ENCODE measurements around the gene UBIAD1.

Gene UBIAD1

DNA sequence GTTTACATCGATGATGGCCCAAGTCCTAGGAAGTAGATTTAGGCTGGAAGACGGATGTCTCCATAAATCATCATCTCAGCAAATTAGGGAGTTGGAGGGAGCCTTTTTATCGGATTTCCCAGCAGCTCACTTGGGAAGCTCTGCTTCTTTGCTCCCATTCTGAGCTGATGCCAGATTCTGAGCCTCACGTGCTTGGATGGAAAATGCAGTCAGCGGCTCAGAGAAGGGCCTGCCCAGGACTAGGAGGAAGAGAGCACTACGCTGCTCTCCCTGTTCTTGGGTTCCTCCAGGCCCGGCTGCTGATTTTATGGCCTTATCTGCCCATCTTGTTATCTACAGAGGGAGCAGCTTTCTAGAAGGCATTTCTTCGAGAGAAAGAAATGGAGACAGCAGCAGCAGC, 42.0 kb downstream of the UBIAD1 start:
- DNase-seq = no peak

DNA sequence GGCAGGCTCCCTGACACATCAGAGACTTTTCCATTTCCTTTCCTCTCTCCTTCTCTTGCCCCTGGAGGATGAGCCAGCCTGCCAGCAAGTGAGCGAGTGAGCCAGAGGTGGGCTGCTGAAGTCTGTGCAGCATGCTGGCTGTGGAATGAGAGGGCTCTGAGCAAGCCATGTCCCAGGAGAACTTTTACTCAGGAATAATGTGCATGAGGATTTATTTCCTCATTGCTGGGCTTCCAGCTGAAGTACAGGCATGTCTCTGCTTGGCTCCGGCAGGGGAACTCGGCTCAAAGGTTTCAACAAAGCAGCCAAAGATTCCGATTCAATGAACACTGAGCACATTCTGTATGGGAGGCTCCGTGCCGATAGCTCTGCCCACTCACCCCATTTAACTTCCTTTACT, 43.7 kb downstream of the UBIAD1 start:
- DNase-seq = no peak

DNA sequence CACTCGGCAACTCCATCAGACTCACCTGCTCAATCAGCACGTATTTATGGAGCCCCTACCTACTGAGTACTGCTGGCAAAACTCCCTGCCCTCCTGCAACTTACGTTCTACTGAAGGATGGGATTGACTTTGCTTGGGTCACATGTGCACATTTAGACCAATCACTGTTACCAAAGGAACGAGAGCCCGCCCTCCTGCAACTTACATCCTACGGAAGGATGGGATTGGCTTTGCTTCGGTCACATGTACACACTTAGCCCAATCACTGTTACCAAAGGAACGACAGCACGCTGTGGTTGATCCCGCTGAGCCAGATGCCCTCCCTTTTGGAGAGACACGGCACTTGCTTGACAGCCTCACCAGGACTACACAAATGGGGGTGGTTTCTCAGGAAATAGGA, 46.0 kb downstream of the UBIAD1 start:
- DNase-seq = no peak

DNA sequence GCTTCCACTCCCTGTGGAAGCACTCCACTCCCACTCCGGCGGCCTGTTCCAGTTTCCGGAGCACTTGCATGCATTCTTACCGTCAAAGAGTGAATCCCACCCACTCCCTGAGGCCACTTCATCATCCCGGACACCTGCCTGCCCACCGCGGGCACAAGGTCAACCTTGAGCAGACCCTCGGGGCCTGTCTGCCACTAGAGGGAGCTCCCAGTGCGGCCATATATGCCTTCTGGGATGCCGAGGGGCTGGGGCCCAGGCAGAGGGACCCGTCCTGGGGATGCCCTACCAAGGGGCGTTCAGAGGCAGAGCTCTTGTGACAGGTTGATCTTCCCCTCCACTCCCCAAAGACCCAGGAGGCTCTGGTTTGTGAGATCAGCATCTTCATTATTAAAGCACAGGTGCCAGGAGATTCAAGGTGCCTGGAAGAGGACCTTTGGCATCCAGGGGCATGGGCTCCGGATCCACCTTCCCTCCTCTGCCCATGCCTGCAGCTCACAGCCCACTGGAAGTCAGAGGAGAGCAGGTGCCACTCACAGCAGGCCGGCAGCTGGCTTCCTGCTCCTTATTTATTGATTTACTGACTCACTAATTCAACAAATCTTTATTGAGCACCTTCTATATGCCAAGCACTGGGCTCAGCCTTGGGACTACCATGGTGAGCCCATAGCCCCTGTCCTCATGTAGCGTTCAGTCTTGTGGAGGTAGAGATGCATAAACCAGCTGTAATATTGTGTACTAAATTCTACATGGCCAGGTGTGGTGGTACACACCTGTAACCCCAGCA, 47.3 kb downstream of the UBIAD1 start:
- DNase-seq = no peak

DNA sequence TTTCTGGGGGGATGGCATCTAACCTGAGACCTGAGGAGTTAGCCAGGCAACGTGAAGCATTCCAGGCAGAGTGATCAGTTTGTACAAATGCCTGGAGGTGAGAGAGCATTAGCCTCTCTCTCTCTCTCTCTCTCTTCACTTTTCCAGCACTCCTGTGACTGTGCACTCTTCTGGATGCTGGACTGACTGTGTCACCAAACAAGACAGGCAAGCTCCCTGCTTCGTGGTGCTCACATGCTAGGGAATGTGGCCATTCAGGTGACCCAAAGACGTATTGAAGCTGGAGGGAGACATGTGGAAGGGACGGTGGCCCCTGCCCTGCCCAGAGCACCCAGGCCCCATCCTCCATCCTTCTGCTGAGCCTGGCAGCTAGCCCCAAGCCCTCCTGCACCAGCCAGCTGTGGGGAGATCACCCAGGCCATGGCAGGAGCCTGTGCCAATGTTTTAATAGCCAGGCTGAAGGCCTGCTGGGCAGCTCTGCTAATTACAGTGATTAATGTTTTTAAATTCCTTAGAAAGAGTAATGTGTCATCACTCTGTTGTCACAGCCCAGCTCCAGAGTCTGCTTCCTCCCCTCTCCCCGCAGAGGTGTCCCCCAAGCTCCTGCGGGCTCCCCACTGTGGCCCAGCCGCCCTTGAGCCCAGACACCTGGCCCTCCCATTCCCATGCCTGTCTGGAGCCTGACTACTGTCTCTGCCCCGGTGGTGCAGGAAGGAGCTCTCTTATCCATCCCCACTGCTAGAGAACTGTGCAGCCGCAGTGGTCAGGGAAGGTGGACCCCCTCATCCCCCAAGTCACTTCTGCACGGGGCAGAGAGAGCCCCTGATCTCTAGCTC, 48.9 kb downstream of the UBIAD1 start:
- no peak for DNase-seq

DNA sequence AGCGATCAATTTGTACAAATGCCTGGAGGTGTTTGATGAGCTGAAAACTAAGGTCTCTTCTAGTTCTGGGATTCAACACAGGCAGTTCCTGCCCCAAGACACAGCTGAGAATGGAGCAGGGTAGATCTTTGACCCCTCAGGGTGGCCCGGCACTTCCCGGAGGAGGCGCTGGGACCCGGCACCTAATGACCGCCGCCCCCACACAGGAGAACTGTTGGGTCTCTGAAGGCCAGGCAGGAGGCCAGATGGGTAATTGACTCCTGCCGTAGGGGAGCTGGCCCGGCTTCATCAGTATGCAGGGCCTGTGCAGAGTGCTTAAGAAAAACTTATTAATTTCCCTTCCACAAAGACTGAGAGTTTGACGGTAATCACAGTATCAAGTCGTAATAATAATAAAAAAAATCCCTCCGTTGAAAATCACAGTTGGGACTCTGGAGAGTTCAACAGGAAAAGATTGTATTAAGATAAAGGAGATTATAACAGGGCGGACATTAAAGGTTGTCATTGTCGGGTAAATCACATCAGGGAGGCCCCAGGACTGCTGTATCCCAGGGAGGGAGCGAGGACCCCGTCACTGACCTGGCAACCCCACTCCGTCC, 51.7 kb downstream of the UBIAD1 start:
- DNase-seq = no peak

DNA sequence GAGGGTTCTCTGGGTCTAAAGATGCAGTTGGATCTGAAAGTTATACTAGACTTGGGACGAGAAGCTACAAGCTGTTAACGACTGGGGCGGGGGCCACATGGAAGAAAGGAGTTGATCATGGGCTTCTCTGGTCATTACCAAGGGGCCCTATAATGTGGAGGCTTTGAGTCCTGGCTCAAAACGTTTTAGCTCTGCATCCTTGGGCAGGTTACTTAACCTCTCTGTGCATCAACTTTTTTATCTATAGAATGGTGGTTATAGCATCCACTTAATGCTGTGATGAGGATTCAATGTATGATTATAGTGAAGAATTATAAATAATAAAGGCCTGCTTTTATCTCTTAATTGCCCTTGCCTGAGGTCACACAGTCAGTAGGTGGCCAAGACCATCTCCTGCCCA, 53.1 kb downstream of the UBIAD1 start:
- DNase-seq = no peak

DNA sequence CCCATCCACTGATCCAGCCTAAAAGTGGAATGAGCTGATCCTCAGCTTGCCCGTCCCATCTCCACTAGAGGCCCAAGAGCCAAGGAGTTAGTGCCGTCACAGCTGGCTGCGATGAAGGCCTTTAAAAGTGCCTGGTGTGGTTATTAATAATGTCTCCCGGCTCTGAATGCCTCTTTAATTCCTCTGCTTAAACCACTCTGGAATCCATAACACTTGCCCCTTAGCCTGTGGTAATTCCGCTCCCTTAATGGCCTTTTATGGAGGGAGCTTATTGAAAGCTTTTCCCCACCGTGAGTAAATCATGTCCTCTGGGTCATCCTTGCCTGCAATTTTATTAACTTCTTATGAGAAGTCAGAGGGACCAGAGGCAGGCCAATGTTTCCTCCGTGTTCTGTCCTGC, 55.4 kb downstream of the UBIAD1 start:
- no peak for DNase-seq

DNA sequence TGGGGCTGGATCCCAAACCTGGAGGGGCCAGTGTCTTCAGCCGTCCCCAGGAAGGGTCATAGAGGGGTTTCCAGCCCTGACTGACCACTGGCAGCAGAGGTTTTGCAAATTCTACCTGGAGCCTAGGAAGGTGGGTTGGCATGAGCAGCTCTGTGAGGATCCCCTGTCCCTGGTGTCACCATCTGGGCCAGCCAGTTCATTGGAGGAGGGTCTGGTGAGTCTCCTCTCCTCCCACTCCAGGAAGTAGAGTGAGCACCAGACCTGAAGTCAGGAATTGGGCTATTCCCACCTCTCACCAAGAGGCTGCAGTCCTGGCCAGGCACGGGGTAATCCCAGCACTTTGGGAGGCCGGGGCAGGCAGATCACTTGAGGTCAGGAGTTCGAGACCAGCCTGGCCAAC, 57.4 kb downstream of the UBIAD1 start:
- DNase-seq = no peak

DNA sequence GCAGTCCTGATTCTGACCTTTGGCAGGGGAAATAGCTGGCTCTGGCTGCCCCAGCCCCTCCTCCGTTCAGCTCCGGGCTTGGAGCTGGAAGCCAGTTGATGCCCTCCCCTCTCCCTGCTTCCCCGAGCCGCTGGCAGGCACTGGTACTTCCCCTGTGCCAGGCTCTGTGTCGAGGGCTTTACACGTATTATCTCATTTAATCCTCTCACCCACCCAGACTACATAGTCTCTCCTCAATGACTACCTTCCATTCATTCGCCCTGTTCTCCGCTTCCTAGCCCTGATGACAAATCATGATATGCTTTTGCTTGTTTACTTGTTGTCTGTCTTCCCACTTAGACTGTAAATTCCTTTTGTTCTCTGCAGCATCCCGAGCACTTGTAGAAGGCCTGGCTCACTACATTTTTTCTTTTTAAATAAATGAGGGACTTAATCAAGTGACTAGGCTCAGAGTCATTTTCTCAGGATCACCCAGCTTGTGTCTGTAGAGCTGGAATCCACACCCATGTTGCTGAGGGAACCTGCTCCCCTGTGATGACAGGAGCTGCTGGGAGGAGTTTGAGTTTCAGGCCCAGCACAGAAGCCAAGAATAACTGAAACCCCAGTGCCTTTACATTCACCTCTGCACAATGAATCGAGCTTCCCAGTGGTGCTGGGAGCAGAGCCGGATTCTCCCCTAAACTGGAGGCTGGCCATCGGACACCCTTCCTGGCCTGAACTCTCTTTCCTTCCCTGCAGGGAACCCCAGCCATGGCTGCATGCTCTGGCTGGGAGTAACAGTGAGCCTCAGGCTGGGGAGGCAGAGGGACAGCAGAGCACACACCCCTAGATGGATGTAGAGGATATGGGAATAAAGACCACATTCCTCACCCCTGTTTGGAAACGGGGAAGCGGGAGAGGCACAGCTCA, 58.3 kb downstream of the UBIAD1 start:
- no peak for DNase-seq

DNA sequence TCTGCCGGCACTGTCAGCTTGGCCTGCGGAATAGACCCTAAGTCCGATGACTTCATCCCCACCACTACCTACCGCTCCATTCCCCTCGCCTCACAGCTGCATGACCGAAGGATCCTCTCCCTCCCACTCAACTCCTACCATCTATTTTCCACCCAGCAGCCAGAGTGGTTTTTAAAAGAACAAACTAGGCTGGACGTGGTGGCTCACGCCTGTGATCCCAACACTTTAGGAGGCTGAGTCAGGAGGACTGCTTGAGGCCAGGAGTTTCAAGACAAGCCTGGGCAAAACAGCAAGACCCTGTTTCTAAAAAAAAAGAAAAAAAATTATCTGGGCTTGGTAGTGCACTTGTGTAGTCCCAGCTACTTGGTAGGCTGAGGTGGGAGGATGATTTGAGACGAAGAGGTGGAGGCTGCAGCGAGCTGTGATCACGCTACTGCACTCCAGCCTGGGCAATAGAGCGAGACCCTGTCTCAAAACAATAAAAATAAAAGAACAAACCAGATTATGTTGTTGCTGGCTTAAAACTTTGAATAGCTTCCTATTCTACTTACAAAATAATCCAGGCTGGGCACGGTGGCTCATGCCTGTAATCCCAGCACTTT, 59.0 kb downstream of the UBIAD1 start:
- DNase-seq = no peak

DNA sequence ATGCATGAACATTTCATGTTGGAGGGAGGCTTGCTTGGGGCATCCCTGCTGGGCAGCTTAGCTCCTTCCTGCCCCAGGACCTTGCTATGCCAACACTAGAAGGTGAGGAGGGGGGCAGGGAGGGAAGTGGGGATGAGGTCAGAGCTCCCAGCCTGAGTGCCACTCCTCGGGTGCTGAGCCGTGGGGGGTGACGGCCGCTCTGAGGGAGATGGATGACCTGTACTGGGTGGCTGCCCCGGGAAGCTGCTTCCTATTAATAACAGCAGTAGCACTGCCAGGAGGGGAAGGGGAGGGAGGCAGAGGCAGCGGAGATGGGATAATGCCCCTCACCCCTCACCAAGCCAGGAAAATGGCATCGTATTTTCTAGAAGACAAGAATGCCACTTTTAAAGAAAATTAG, 60.6 kb downstream of the UBIAD1 start:
- DNase-seq = no peak

DNA sequence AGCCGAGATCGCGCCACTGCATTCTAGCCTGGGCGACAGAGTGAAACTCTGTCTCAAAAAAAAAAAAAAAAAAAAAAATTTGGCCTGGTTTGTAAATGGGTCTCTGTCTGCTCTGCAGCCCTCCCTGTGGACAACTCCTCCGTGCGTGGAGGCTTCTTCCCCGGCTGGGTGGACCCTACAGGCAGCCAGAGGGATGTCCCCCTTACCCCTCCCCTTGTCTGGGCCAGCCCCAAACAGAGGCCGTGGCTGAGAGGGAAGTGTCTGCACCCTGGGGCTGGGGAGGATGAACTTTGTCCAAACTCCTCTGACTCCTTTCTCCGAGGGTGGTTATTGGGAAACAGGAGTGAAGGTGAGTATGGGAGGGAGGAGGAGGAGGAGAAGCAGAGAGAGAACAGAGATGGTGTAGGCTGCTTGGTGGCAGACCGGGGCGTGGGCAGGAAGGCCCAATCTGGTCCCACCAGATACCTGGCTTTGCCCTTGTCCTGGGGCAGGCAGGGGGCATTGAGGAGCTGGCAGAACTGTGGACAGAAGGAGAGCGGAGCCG, 61.3 kb downstream of the UBIAD1 start:
- no peak for DNase-seq

DNA sequence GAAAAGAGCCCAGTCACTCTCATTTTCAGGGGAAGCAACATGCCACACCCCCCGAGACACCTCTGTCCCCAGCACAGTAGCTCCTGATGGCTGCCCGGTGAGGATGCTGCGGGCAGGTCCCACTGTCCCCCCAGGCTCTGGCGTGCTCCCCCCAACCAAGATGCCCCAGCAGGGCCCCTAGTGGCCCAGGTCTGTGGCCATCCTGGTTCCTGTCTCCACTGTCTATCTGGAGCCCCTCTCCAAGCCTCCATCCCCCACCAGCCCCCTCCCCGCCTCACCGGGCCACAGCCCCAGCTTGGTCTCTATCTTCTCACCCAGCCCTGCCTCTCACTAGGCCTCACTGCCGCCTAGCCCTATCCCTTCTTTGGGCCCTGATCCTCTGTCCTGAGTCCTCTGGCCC, 61.8 kb downstream of the UBIAD1 start:
- no peak for DNase-seq

DNA sequence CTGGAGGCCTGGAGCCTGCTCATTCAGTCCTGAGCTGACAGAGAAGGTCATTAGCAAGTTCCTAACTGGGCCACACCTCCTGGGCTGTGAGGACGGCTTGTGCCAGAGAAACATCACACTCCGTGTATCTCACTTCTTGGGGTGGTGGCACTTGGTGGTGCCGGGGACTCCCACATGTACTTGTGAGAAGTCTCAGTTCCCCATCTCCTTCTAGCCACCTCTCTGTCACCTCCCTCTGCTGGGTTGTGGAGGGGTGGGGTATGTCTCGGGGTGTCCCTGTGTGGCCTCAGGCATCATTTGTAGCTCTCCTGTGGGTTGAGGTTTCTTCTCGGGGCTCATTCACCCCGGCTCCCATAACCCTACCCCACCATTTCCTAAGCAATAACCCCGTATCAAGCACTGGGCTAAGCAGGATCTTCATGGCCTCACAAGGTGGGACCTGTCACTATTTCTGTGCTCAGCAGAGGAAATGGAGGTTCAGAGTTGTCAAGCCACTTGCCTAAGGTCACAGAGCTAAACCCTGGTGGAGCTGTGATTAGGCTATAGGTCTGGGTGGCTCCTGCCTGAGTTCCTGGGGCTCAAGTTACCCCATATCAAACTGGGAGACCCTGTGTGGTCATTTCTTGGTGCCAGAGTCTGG, 62.5 kb downstream of the UBIAD1 start:
- no peak for DNase-seq

DNA sequence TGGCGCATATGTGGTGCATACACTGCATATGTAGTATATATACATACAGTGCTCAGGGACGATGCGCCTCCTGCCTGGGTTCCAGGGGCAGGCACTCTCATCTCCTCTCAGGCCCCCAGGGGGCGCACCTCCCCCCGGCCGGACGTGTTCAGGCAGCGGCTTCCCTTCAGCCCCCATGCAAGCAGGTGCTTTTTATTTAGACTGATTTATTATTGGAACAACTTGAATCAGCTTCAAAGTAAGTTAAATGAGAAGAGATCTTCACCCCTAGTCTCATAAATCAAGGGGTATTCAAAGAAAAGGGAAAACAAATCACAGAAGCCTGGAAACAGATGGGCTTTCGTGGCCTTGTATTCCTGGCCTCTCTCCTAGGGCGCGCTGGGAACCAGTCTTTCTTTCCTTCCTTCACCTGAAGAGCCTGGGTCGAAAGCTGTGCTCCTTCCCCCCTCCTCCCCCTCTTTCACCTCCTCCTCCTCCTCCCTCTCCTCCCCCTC, 64.6 kb downstream of the UBIAD1 start:
- DNase-seq = no peak
